ENCODE results near the gene SLC45A2. TPM values are rescaled to one million over a fixed set of nuclear protein-coding genes. Genes with fewer than 3 reads are reported as not detected.
"Not testable (repeated sequence)": the region's sequence is repeated elsewhere in the genome, so short reads cannot be mapped to it uniquely, and the experiment has no call there.

The SLC45A2 gene
- total RNA-seq, 2 experiments from 2014 or later = not detected

GRCh38 chr5:33958176-33958575, 26.3 kb downstream of the SLC45A2 start:
- Mint-ChIP-seq H3K4me1 (no peaks in the 10 kb centered on the region), H3K4me3 (no peak overlapping the region), H3K27me3 (peaks cover 9% of the 10 kb centered on the region), H3K36me3 (no peaks in the 10 kb centered on the region), H3K9me3 (peaks cover 6% of the 10 kb centered on the region), H3K27ac (no peak overlapping the region)
- no peak for DNase-seq

GRCh38 chr5:33957577-33958150, 26.8 kb downstream of the SLC45A2 start:
- Mint-ChIP-seq H3K27ac (no peak overlapping the region), H3K36me3 (no peaks in the 10 kb centered on the region), H3K4me3 (no peak overlapping the region), H3K9me3 (peaks cover 6% of the 10 kb centered on the region), H3K27me3 (peaks cover 9% of the 10 kb centered on the region), H3K4me1 (no peaks in the 10 kb centered on the region)
- DNase-seq = no peak

DNA sequence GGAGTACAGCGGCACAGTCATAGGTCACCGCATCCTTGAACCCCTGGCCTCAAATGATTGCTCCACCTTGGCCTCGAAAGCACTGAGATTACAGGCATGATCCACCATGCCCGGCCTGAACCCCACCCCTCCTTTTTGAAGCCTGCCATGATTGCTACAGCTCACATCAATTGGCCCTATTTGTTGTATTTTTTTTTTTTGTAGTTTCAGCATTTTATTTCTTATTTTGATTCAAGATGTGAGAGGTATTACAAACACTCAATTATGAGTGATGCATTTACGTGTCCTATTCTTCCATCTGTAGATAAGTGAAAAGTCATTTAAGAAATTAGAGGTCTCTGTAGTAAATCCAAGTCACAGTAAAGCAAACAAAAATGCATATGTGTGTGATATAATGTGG, 32.3 kb downstream of the SLC45A2 start:
- H3K9me3 Mint-ChIP-seq, H3K27ac Mint-ChIP-seq, H3K4me3 Mint-ChIP-seq, H3K4me1 Mint-ChIP-seq, H3K27me3 Mint-ChIP-seq, H3K36me3 Mint-ChIP-seq, DNase-seq: not testable (repeated sequence)

DNA sequence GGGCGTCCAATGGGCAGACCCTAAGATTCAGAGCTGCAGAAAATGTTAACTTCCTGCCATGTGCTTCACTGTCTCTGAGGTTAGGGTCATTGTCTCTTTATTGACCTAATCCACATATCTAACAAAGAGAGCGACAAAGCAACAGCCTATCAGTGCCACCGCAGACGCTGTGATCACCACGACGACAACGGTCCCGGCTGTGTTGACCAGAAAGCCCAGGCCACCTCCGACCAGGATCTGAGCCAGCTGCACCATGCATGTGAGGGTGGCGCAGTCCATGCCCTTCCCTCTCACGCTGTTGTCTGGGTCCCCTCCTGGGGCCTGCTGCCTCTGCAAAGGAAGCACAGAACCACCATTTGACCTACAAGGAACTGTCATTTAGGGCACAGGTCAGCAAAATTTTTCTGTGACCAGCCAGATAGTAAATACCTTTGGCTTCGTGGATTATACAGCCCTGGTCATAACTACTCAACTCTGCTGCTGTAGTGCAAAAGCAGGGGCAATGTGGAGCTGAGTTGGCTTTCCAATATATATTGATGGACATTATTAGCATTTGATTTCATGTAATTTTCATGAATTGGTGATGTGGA, 39.9 kb downstream of the SLC45A2 start:
- DNase-seq = no peak
- Mint-ChIP-seq H3K4me1 (no peaks in the 10 kb centered on the region), H3K27me3 (peaks cover 38% of the 10 kb centered on the region), H3K4me3 (no peak overlapping the region), H3K9me3 (peaks cover 2% of the 10 kb centered on the region), H3K36me3 (no peaks in the 10 kb centered on the region), H3K27ac (no peak overlapping the region)

DNA sequence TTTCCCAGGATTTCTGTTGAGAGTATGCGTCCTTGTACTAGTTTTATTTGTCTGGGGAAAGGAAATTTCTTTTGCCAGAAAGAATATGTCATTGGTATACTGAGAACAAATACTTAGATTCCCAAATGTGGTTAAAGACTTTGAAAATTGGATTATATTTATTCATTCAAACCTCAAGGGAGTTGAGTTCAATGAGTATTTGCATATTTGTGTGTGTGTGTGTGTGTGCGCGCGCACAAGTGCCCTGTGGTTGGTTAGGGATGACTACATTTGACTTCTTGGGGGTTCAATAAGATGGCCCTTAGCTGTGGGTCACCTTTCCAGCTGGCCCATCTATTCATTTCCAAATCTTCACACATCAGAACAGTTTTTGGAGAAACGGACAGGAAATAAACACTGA, 43.4 kb downstream of the SLC45A2 start:
- Mint-ChIP-seq H3K27ac (no peak overlapping the region), H3K36me3 (no peaks in the 10 kb centered on the region), H3K9me3 (no peaks in the 10 kb centered on the region), H3K4me3 (no peak overlapping the region), H3K27me3 (peaks cover 70% of the 10 kb centered on the region), H3K4me1 (peaks cover 2% of the 10 kb centered on the region)
- no peak for DNase-seq

GRCh38 chr5:33939556-33940262, 44.8 kb downstream of the SLC45A2 start:
- H3K9me3 Mint-ChIP-seq = no peaks in the 10 kb centered on the region
- no peak overlapping the region for H3K27ac Mint-ChIP-seq
- peaks cover 80% of the 10 kb centered on the region for H3K27me3 Mint-ChIP-seq
- no peak for DNase-seq
- peaks cover 5% of the 10 kb centered on the region for H3K4me1 Mint-ChIP-seq
- no peak overlapping the region for H3K4me3 Mint-ChIP-seq
- no peaks in the 10 kb centered on the region for H3K36me3 Mint-ChIP-seq

DNA sequence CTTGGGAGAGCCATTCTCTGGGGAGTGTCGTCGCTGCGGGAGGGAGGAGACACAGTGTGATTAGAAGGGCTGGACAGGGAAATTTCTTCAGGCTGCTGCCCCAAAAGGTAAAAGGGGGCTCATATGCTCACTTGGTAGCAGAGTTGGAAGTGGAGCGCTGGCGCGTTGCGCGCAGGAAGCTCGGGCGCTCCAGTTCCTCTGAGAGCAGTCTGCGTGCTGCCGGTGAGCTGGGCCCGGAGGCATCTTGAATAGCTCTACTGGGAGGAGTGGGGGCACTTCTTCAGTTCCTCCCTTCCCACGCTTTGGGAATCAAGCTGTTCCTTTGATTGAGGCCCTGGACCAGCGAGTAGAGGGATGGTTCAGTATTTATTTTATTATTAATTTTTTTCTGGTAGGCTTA, 45.6 kb downstream of the SLC45A2 start:
- Mint-ChIP-seq H3K27me3 (peaks cover 81% of the 10 kb centered on the region), H3K4me3 (no peak overlapping the region), H3K36me3 (no peaks in the 10 kb centered on the region), H3K27ac (no peak overlapping the region), H3K4me1 (peaks cover 9% of the 10 kb centered on the region), H3K9me3 (no peaks in the 10 kb centered on the region)
- DNase-seq = no peak

GRCh38 chr5:33938507-33938796, 46.0 kb downstream of the SLC45A2 start:
- no peak overlapping the region for H3K27ac Mint-ChIP-seq
- no peak for DNase-seq
- H3K4me3 Mint-ChIP-seq = no peak overlapping the region
- H3K9me3 Mint-ChIP-seq = no peaks in the 10 kb centered on the region
- H3K27me3 Mint-ChIP-seq = peaks cover 81% of the 10 kb centered on the region
- no peaks in the 10 kb centered on the region for H3K36me3 Mint-ChIP-seq
- H3K4me1 Mint-ChIP-seq = peaks cover 9% of the 10 kb centered on the region

GRCh38 chr5:33937707-33938506, 46.6 kb downstream of the SLC45A2 start:
- no peak overlapping the region for H3K27ac Mint-ChIP-seq
- H3K36me3 Mint-ChIP-seq = no peaks in the 10 kb centered on the region
- H3K4me1 Mint-ChIP-seq = peaks cover 9% of the 10 kb centered on the region
- peaks cover 80% of the 10 kb centered on the region for H3K27me3 Mint-ChIP-seq
- H3K4me3 Mint-ChIP-seq = no peak overlapping the region
- H3K9me3 Mint-ChIP-seq = no peaks in the 10 kb centered on the region
- no peak for DNase-seq

DNA sequence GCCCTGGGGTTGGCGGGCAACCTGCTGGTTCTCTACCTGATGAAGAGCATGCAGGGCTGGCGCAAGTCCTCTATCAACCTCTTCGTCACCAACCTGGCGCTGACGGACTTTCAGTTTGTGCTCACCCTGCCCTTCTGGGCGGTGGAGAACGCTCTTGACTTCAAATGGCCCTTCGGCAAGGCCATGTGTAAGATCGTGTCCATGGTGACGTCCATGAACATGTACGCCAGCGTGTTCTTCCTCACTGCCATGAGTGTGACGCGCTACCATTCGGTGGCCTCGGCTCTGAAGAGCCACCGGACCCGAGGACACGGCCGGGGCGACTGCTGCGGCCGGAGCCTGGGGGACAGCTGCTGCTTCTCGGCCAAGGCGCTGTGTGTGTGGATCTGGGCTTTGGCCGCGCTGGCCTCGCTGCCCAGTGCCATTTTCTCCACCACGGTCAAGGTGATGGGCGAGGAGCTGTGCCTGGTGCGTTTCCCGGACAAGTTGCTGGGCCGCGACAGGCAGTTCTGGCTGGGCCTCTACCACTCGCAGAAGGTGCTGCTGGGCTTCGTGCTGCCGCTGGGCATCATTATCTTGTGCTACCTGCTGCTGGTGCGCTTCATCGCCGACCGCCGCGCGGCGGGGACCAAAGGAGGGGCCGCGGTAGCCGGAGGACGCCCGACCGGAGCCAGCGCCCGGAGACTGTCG, 47.3 kb downstream of the SLC45A2 start:
- Mint-ChIP-seq H3K36me3 (no peaks in the 10 kb centered on the region), H3K27me3 (peaks cover 74% of the 10 kb centered on the region)

GRCh38 chr5:33936381-33937016, 48.0 kb downstream of the SLC45A2 start, which contains the start of gene RXFP3:
Gene RXFP3, plus strand, starts transcription at chr5:33936386. Its CDS starts 355 bp downstream, at chr5:33936741.
- no peaks in the 10 kb centered on the region for H3K36me3 Mint-ChIP-seq
- no peak within 1 kb of the TSS for H3K27ac Mint-ChIP-seq
- peaks cover 9% of the 10 kb centered on the region for H3K4me1 Mint-ChIP-seq
- no peaks in the 10 kb centered on the region for H3K9me3 Mint-ChIP-seq
- peaks cover 68% of the 10 kb centered on the region for H3K27me3 Mint-ChIP-seq
- no peak for DNase-seq
- no peak within 1 kb of the TSS for H3K4me3 Mint-ChIP-seq

More for the DNA sequence above, 47.3 kb downstream of the SLC45A2 start:
- Mint-ChIP-seq H3K27ac (no peak overlapping the region), H3K9me3 (no peaks in the 10 kb centered on the region), H3K4me1 (peaks cover 9% of the 10 kb centered on the region), H3K4me3 (no peak overlapping the region)
- no peak for DNase-seq

GRCh38 chr5:33936004-33936380, 48.5 kb downstream of the SLC45A2 start:
- DNase-seq = peak; percentile 72
- Mint-ChIP-seq H3K36me3 (no peaks in the 10 kb centered on the region), H3K4me1 (peaks cover 9% of the 10 kb centered on the region), H3K4me3 (no peak overlapping the region), H3K27me3 (peaks cover 63% of the 10 kb centered on the region), H3K27ac (no peak overlapping the region), H3K9me3 (no peaks in the 10 kb centered on the region)

GRCh38 chr5:33934176-33934575, 50.3 kb downstream of the SLC45A2 start:
- Mint-ChIP-seq H3K27me3 (peaks cover 45% of the 10 kb centered on the region), H3K27ac (no peak overlapping the region), H3K36me3 (no peaks in the 10 kb centered on the region)

DNA sequence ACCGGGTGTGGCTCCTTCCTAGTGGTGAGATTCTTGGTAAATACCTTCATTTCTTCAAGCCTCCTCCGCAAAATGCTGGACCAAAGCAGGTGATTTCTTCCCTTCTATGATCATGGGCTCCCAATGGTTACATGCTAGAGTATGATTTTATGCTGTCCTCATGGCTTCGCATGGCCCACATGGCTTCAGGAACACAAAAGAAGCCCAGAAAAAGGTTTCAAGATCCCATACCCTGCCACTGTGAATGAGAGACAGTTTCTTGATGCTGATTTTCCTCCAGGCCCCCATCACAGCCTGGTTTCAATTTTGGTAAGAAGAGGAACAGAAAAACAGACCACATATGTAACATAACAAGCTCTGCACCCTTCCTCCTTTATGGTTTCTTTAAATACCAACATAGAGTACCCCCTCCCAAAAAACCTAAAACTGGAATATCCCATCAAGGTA, 50.7 kb downstream of the SLC45A2 start:
- no peaks in the 10 kb centered on the region for H3K36me3 Mint-ChIP-seq
- H3K4me1 Mint-ChIP-seq = peaks cover 9% of the 10 kb centered on the region
- no peak overlapping the region for H3K4me3 Mint-ChIP-seq
- H3K27ac Mint-ChIP-seq = no peak overlapping the region
- no peaks in the 10 kb centered on the region for H3K9me3 Mint-ChIP-seq
- no peak for DNase-seq
- H3K27me3 Mint-ChIP-seq = peaks cover 41% of the 10 kb centered on the region

More at GRCh38 chr5:33934176-33934575, 50.3 kb downstream of the SLC45A2 start:
- Mint-ChIP-seq H3K4me3 (no peak overlapping the region), H3K4me1 (peaks cover 9% of the 10 kb centered on the region), H3K9me3 (no peaks in the 10 kb centered on the region)
- no peak for DNase-seq
